ENCODE measurements around the gene WDFY3. TPM values are rescaled to one million over a fixed set of nuclear protein-coding genes. Genes with fewer than 3 reads are reported as not detected.

Gene WDFY3
- total and polyA plus RNA-seq, 9 of the 15 experiments (the other 6 are each of a cell fraction or from before 2014, with no cell fraction given): 0.58 to 13.5 (median 9.4) TPM

- TF ChIP-seq HMG20A (CRISPR knock-in tag; conservative IDR thresholded peaks at IDR 0.05) (no peak), PHB (CRISPR knock-in tag; IDR thresholded peaks at IDR 0.05) (no peak), CBX8 (IDR thresholded peaks at IDR 0.05; ENCODE audit: borderline replicate concordance, extremely low read depth, low read depth, low read length, poor library complexity, severe bottlenecking) (no peak), ZNF311 (CRISPR knock-in tag; IDR thresholded peaks at IDR 0.05) (no peak), RBM14 (IDR thresholded peaks at IDR 0.05; ENCODE audit: borderline replicate concordance, insufficient read depth, low read depth, low read length) (no peak), ZNF707 (CRISPR knock-in tag; conservative IDR thresholded peaks at IDR 0.05) (no peak), MAZ (CRISPR knock-in tag; conservative IDR thresholded peaks at IDR 0.05 in 1 of 2, IDR thresholded peaks at IDR 0.05 in 1 of 2) (no peak), NR1H2 (CRISPR knock-in tag; IDR thresholded peaks at IDR 0.05) (no peak), TAF7 (tag; IDR thresholded peaks at IDR 0.05) (no peak), ZBTB2 (IDR thresholded peaks at IDR 0.05) (no peak), ZBTB17 (CRISPR knock-in tag; IDR thresholded peaks at IDR 0.05) (no peak), SOX6 (IDR thresholded peaks at IDR 0.05) (no peak), GATAD2A (IDR thresholded peaks at IDR 0.05) (no peak)
- no peak overlapping the region for H3K4me2 ChIP-seq (ENCODE audit: insufficient read depth, low read length)
- no peak overlapping the region for H3K4me3 ChIP-seq
- WGBS (ENCODE audit: insufficient coverage, low coverage, missing lambda C conversion rate): 23% methylated on average over 3 of the region's 3 CpGs
- intact Hi-C loops (cut with micrococcal nuclease) (no loop called here), in situ Hi-C loops (cut with MboI) (no loop called here)
- DNase-seq (ENCODE audit: extremely low read depth in 1 of 4, low spot score in 3 of 4) (no peak), ATAC-seq (no peak), FAIRE-seq (no peak)
- POLR2A ChIA-PET: no interaction called here
- CTCF ChIA-PET (ENCODE audit: low intra/inter-chr PET ratio): no interaction called here
- H4K20me1 ChIP-seq (replicated peaks; ENCODE audit: control insufficient read depth, insufficient read depth, low read length): no peaks in the 10 kb centered on the region
- no peaks in the 10 kb centered on the region for H3K9me3 ChIP-seq (replicated peaks; ENCODE audit: control insufficient read depth, insufficient read depth, low read depth, low read length)
- BruUV-seq (replicated peaks): no TSS peak
- no peaks in the 10 kb centered on the region for H3K79me2 ChIP-seq (ENCODE audit: control insufficient read depth, insufficient read depth, low read length)
- no peak overlapping the region for H2AFZ ChIP-seq (ENCODE audit: low read depth, low read length)
- no peaks in the 10 kb centered on the region for H3K9me1 ChIP-seq (ENCODE audit: control insufficient read depth, insufficient read depth, low read length)
- no peak overlapping the region for H3K9ac ChIP-seq (ENCODE audit: insufficient read depth in 1 of 2, low read depth in 2 of 2, low read length in 2 of 2)
- H3K4me1 ChIP-seq (replicated peaks in 1 of 2; ENCODE audit: control insufficient read depth in 2 of 2, insufficient read depth in 2 of 2, low read length in 2 of 2): no peaks in the 10 kb centered on the region
- no peak overlapping the region for H3K27ac ChIP-seq (ENCODE audit: extremely low read depth, low read depth, low read length)
- no peaks in the 10 kb centered on the region for H3K27me3 ChIP-seq (ENCODE audit: control insufficient read depth in 2 of 2, insufficient read depth in 2 of 2, low read length in 2 of 2)
- H3K36me3 ChIP-seq (ENCODE audit: control insufficient read depth, insufficient read depth, low read length): no peaks in the 10 kb centered on the region
Observed at GRCh38 chr4:84917869-84918600, 48.5 kb downstream of the WDFY3 start.
